RWPE2 (cell line): ENCODE measurements around the gene GPRC5A.
A peak's percentile ranks its signal among the peaks of the same experiment; 100 is the strongest.
"Not testable (repeated sequence)": the region's sequence is repeated elsewhere in the genome, so short reads cannot be mapped to it uniquely, and the experiment has no call there.

Experiments
- ATAC-seq: fragments of 200-7000 bp; cut with Tn5 transposase; 3 replicates; pipeline ENCODE4 v1.9.1; 2021; ENCODE audit warnings: low read depth
- DNase-seq: peaks from one replicate; pipeline ENCODE4 v3.0.0-alpha.2; 2020; ENCODE audit warnings: low spot score
- H3K27ac ChIP-seq: fragments of 450-650 bp; 2 replicates; pipeline ENCODE4 v1.5.1; 2017; ENCODE audit warnings: mild to moderate bottlenecking; ENCODE audit not compliant: poor library complexity, severe bottlenecking
- H3K27me3 ChIP-seq: fragments of 250-450 bp; sonication (Bioruptor Pico); 2 replicates; pipeline ENCODE4 v1.5.1; 2021; ENCODE audit warnings: mild to moderate bottlenecking, moderate library complexity; ENCODE audit not compliant: insufficient read depth, poor library complexity, severe bottlenecking
- H3K36me3 ChIP-seq: fragments of 250-450 bp; sonication (Bioruptor Pico); 2 replicates; pipeline ENCODE4 v1.5.1; 2020; ENCODE audit warnings: low read depth, mild to moderate bottlenecking, moderate library complexity
- H3K4me1 ChIP-seq: fragments of 250-450 bp; sonication (Bioruptor Pico); 2 replicates; pipeline ENCODE4 v1.5.1; 2021; ENCODE audit warnings: mild to moderate bottlenecking, moderate library complexity; ENCODE audit not compliant: insufficient read depth, poor library complexity, severe bottlenecking
- H3K4me3 ChIP-seq: fragments of 250-450 bp; sonication (Bioruptor Pico); 2 replicates; pipeline ENCODE4 v1.5.1; 2021; ENCODE audit warnings: mild to moderate bottlenecking, moderate library complexity; ENCODE audit not compliant: severe bottlenecking
- H3K9me3 ChIP-seq: fragments of 250-450 bp; sonication (Bioruptor Pico); 2 replicates; pipeline ENCODE4 v1.5.1; 2021; ENCODE audit warnings: mild to moderate bottlenecking, moderate library complexity; ENCODE audit not compliant: severe bottlenecking
- TF ChIP-seq, protein P1 (sequence below): fragments of 450-650 bp; IDR thresholded peaks from one replicate; pipeline ENCODE4 v1.5.1; 2017; ENCODE audit warnings: mild to moderate bottlenecking, moderate library complexity; ENCODE audit not compliant: poor library complexity, severe bottlenecking

GPRC5A gene

DNA sequence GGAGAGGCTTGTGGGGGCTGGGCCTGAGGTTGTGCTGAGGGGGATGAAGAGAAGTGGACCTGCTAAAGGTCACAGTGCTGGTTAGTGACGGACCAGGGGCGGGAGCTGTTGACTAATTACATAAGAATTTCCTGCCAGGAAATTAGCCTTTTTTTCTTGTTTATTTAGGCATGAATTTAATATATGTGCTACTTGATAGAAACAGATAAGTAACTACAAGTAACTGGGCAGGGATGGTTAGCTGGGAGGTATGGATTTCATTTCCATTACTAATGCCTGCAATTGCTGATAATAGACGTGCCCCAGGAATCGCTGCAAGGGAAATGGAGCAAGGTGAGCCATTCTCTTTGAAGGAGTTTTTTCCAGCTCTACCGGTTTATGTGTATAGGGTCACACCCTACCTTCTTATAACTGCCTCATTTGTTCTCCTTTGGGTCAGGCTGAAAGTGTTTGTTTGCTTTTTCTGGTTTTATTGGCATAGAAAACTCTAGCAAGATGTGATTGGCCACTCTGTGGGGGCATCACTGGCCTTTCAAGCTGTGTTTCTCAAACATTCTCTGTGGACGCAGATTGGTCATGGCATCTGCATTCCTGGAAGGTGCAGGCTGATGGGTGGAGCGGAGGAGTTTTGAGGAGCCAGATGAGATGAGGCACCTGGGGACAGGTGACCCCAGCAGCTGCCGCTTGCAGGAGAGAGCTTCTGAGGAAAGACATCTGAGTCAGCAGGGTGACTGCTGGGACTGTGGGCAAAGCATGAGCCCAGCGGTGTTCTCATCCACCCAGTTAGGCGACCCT lies 19.0 kb upstream of the GPRC5A start:
- H3K4me3 ChIP-seq = no peak overlapping the region
- H3K9me3 ChIP-seq = no peaks in the 10 kb centered on the region
- peaks cover 36% of the 10 kb centered on the region for H3K4me1 ChIP-seq
- no peaks in the 10 kb centered on the region for H3K36me3 ChIP-seq
- DNase-seq (peak; percentile 68), ATAC-seq (peak; percentile 81)
- TF ChIP-seq, protein P1, sequence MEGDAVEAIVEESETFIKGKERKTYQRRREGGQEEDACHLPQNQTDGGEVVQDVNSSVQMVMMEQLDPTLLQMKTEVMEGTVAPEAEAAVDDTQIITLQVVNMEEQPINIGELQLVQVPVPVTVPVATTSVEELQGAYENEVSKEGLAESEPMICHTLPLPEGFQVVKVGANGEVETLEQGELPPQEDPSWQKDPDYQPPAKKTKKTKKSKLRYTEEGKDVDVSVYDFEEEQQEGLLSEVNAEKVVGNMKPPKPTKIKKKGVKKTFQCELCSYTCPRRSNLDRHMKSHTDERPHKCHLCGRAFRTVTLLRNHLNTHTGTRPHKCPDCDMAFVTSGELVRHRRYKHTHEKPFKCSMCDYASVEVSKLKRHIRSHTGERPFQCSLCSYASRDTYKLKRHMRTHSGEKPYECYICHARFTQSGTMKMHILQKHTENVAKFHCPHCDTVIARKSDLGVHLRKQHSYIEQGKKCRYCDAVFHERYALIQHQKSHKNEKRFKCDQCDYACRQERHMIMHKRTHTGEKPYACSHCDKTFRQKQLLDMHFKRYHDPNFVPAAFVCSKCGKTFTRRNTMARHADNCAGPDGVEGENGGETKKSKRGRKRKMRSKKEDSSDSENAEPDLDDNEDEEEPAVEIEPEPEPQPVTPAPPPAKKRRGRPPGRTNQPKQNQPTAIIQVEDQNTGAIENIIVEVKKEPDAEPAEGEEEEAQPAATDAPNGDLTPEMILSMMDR = no peak
- H3K27me3 ChIP-seq = no peaks in the 10 kb centered on the region
- H3K27ac ChIP-seq = peak overlapping the region; percentile 97

DNA sequence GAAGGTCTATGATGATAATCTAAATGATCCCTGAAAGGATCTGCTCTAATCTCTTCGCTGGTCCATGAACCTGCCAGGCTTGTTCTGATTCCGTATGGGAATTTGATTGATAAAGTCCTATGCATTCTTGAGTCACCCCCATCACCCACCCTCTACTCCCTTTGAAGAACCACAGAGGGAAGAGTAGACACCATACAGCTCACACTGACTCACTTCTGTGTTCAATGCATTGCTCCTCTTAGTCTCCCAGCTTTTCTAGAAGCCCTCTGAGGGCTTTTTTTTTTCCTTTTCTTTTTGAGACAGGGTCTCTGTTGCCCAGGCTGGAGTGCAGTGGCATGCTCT lies 18.5 kb upstream of the GPRC5A start:
- Histone ChIP-seq H3K4me1 (peaks cover 42% of the 10 kb centered on the region), H3K27me3 (no peaks in the 10 kb centered on the region), H3K9me3 (no peaks in the 10 kb centered on the region), H3K27ac (peak overlapping the region; percentile 97), H3K4me3 (no peak overlapping the region), H3K36me3 (no peaks in the 10 kb centered on the region)
- TF ChIP-seq, protein P1 = no peak
- peak; percentile 68 for ATAC-seq
- DNase-seq = no peak

DNA sequence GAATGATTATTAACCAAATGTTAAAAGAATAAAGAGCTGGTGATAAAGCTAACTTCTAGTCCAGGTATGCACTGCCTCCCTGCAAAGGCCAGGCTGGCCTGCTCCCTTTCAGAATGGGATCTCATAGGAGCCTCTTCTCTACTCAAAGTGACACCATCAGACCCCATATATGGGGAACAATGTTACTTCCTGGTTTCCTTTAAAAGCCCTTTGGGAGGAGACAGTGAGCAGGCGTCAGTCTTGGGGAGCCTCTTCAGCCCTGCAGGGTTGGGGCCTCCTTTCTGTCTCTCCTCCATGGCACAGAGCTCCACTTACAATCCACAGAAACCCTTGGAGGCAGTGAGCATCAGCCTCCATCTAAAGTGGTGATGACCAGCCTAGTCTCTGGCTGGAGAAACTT lies 17.3 kb upstream of the GPRC5A start:
- H3K36me3 ChIP-seq = no peaks in the 10 kb centered on the region
- peaks cover 44% of the 10 kb centered on the region for H3K4me1 ChIP-seq
- H3K27me3 ChIP-seq = no peaks in the 10 kb centered on the region
- H3K27ac ChIP-seq = peak overlapping the region; percentile 97
- ATAC-seq (no peak), DNase-seq (no peak)
- TF ChIP-seq, protein P1 = no peak
- no peak overlapping the region for H3K4me3 ChIP-seq
- H3K9me3 ChIP-seq = no peaks in the 10 kb centered on the region

DNA sequence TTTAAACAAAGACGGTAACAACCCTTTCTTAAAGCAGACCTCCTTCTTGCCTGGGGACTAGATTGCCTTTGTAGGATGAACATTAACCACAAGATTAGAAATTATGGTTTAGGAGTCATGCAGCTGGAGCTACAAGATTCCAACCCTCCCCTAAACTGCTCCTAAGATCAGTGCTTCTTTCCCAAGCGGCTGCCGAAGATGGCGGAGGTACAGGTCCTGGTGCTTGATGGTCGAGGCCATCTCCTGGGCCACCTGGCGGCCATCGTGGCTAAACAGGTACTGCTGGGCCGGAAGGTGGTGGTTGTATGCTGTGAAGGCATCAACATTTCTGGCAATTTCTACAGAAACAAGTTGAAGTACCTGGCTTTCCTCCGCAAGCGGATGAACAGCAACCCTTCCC lies 16.1 kb upstream of the GPRC5A start:
- H3K9me3 ChIP-seq, H3K36me3 ChIP-seq, ATAC-seq, DNase-seq, H3K4me3 ChIP-seq, H3K27me3 ChIP-seq, H3K27ac ChIP-seq: not testable (repeated sequence)
- H3K4me1 ChIP-seq = peaks cover 42% of the 10 kb centered on the region

DNA sequence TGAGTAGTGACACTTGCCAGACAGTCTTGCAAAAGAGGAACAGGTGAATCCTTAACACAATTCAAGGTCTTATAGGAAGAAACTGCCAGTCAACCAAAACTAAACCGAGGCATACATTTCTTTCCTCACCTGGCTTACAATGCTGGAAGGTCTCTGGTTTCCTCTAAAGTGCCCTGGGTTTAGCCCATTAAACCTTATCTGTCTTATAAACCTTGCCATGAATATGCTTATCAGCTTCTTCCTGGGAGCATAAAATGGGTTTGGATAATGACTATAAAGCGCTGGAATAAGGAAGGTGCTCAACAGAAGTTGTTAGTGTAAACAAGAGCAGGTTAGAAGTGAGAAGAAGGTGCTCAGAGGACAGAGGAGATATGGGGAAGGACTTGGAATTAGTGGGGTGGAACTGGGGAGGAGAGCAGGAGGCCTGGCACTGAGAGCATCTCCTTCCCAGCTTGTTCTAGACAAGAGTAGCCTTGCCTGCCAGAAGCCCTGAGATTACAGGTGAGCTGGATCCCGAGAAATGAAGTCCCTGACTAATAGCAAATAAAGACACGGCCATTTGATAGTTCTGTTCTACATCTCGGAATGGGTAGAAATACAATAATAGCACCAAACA lies 14.1 kb upstream of the GPRC5A start:
- Histone ChIP-seq H3K36me3 (no peaks in the 10 kb centered on the region), H3K27me3 (no peaks in the 10 kb centered on the region), H3K4me3 (no peak overlapping the region), H3K27ac (peak overlapping the region; percentile 97), H3K9me3 (no peaks in the 10 kb centered on the region), H3K4me1 (peaks cover 43% of the 10 kb centered on the region)
- ATAC-seq (no peak), DNase-seq (no peak)
- TF ChIP-seq, protein P1 = no peak
